Limb (tissue), 2 donors: ENCODE results near the gene NSL1.
"Not testable (repeated sequence)": the region's sequence is repeated elsewhere in the genome, so short reads cannot be mapped to it uniquely, and the experiment has no call there.

Experiments
- DNase-seq, 2 donors: peaks; one replicate each; pipeline ENCODE4 v3.0.0-alpha.2; 2016; ENCODE audit errors: extremely low spot score in 2 of 2

NSL1 gene

GRCh38 chr1:212783976-212784375 is 7.6 kb downstream of the NSL1 start:
- no peak for DNase-seq

- peak in 1 of 2 donors; percentile 61 for DNase-seq
These were observed 9.0 kb downstream of the NSL1 start for GRCh38 chr1:212782422-212783154.

GRCh38 chr1:212781225-212781624 is 10.4 kb downstream of the NSL1 start:
- no peak for DNase-seq

- no peak for DNase-seq
These were observed 10.8 kb downstream of the NSL1 start for GRCh38 chr1:212780759-212781158.

GRCh38 chr1:212779086-212779485 is 12.5 kb downstream of the NSL1 start:
- DNase-seq: not testable (repeated sequence)

- DNase-seq: no peak
These were observed 14.4 kb downstream of the NSL1 start for GRCh38 chr1:212777151-212777550.

- no peak for DNase-seq
These were observed 16.3 kb downstream of the NSL1 start for GRCh38 chr1:212775241-212775640.

- no peak for DNase-seq
These were observed 17.0 kb downstream of the NSL1 start for GRCh38 chr1:212774584-212774983.

GRCh38 chr1:212773011-212773410 is 18.6 kb downstream of the NSL1 start:
- no peak for DNase-seq

GRCh38 chr1:212771341-212771740 is 20.2 kb downstream of the NSL1 start:
- DNase-seq: no peak

GRCh38 chr1:212769459-212770167 is 22.0 kb downstream of the NSL1 start:
- no peak for DNase-seq

- not testable (repeated sequence) for DNase-seq
These were observed 24.8 kb downstream of the NSL1 start for GRCh38 chr1:212766825-212767224.

- not testable (repeated sequence) for DNase-seq
These were observed 26.8 kb downstream of the NSL1 start for GRCh38 chr1:212764718-212765281.

GRCh38 chr1:212762839-212763238 is 28.7 kb downstream of the NSL1 start:
- DNase-seq: no peak

- DNase-seq: no peak
These were observed 29.3 kb downstream of the NSL1 start for GRCh38 chr1:212762234-212762633.

- no peak for DNase-seq
These were observed 31.3 kb downstream of the NSL1 start for GRCh38 chr1:212760126-212760823.

- DNase-seq: no peak
These were observed 31.9 kb downstream of the NSL1 start for GRCh38 chr1:212759683-212760082.

GRCh38 chr1:212754680-212755079 is 36.9 kb downstream of the NSL1 start:
- DNase-seq: no peak

- DNase-seq: no peak
These were observed 37.4 kb downstream of the NSL1 start for GRCh38 chr1:212754193-212754592.

GRCh38 chr1:212753749-212754148 is 37.8 kb downstream of the NSL1 start:
- no peak for DNase-seq

GRCh38 chr1:212752934-212753497 is 38.6 kb downstream of the NSL1 start:
- no peak for DNase-seq
